Measurements from ENCODE around the gene C1QL1. TPM values are rescaled to one million over a fixed set of nuclear protein-coding genes. Genes with fewer than 3 reads are reported as not detected.

Gene C1QL1
- total RNA-seq, 4 donors from 2014 or later = 3.7 to 10.1 (median 6.3) TPM

GRCh38 chr17:44934745-44935105 lies 33.4 kb downstream of the C1QL1 start:
- no peak for DNase-seq (ENCODE audit: extremely low spot score)

GRCh38 chr17:44933824-44934744 lies 34.0 kb downstream of the C1QL1 start:
- no peak for TF ChIP-seq POLR2AphosphoS5 (IDR thresholded peaks at IDR 0.05)
- TF ChIP-seq POLR2A (IDR thresholded peaks at IDR 0.05; ENCODE audit: low read depth) = no peak
- no peak for TF ChIP-seq CTCF (IDR thresholded peaks at IDR 0.05)
- TF ChIP-seq EP300 (IDR thresholded peaks at IDR 0.05) = no peak
- H3K36me3 ChIP-seq = no peaks in the 10 kb centered on the region
- H3K9me3 ChIP-seq = no peaks in the 10 kb centered on the region
- no peak overlapping the region for H3K4me3 ChIP-seq
- 98% methylated on average over 32 of the region's 34 CpGs for WGBS
- intact Hi-C loops (cut with DNase I) = no loop called here
- H3K4me1 ChIP-seq = no peaks in the 10 kb centered on the region
- no peaks in the 10 kb centered on the region for H3K27me3 ChIP-seq
- no peak for DNase-seq (ENCODE audit: extremely low spot score)
- H3K27ac ChIP-seq (replicated peaks in 1 of 4) = no peak overlapping the region

More at GRCh38 chr17:44934745-44935105, 33.4 kb downstream of the C1QL1 start:
- Histone ChIP-seq H3K36me3 (no peaks in the 10 kb centered on the region), H3K27ac (replicated peaks in 1 of 4) (no peak overlapping the region), H3K4me3 (no peak overlapping the region), H3K27me3 (no peaks in the 10 kb centered on the region), H3K9me3 (no peaks in the 10 kb centered on the region), H3K4me1 (peaks cover 0 to 3% (median under 1%) of the 10 kb centered on the region in 4 donors)
- TF ChIP-seq EP300 (IDR thresholded peaks at IDR 0.05) = no peak
- no peak for TF ChIP-seq CTCF (IDR thresholded peaks at IDR 0.05)
- no peak for TF ChIP-seq POLR2A (IDR thresholded peaks at IDR 0.05; ENCODE audit: low read depth)
- no peak for TF ChIP-seq POLR2AphosphoS5 (IDR thresholded peaks at IDR 0.05)
- WGBS = 93% methylated on average over 8 of the region's 10 CpGs
- intact Hi-C loops (cut with DNase I) = no loop called here

GRCh38 chr17:44932787-44933097 lies 35.4 kb downstream of the C1QL1 start:
- no peaks in the 10 kb centered on the region for H3K36me3 ChIP-seq
- no peak overlapping the region for H3K4me3 ChIP-seq
- H3K4me1 ChIP-seq = no peaks in the 10 kb centered on the region
- DNase-seq (ENCODE audit: extremely low spot score) = no peak
- no peak for TF ChIP-seq CTCF (IDR thresholded peaks at IDR 0.05)
- TF ChIP-seq POLR2AphosphoS5 (IDR thresholded peaks at IDR 0.05) = no peak
- TF ChIP-seq EP300 (IDR thresholded peaks at IDR 0.05) = no peak
- no peak for TF ChIP-seq POLR2A (IDR thresholded peaks at IDR 0.05; ENCODE audit: low read depth)
- H3K27me3 ChIP-seq = no peaks in the 10 kb centered on the region
- 96% methylated on average over 4 of the region's 6 CpGs for WGBS
- H3K9me3 ChIP-seq = no peaks in the 10 kb centered on the region
- H3K27ac ChIP-seq (replicated peaks in 1 of 4) = no peak overlapping the region
- intact Hi-C loops (cut with DNase I) = no loop called here

- DNase-seq (ENCODE audit: extremely low spot score) = no peak
- Histone ChIP-seq H3K9me3 (no peaks in the 10 kb centered on the region), H3K36me3 (no peaks in the 10 kb centered on the region), H3K27me3 (no peaks in the 10 kb centered on the region), H3K4me1 (peaks cover 0 to 1% (median 0%) of the 10 kb centered on the region in 4 donors), H3K27ac (replicated peaks in 1 of 4) (no peak overlapping the region), H3K4me3 (no peak overlapping the region)
- intact Hi-C loops (cut with DNase I) = no loop called here
- 87% methylated on average over 7 of the region's 8 CpGs for WGBS
- TF ChIP-seq EP300 (IDR thresholded peaks at IDR 0.05) = no peak
Observed at GRCh38 chr17:44932096-44932786, 35.9 kb downstream of the C1QL1 start.

- Histone ChIP-seq H3K9me3 (no peaks in the 10 kb centered on the region), H3K4me3 (no peak overlapping the region), H3K27me3 (no peaks in the 10 kb centered on the region), H3K36me3 (no peaks in the 10 kb centered on the region), H3K4me1 (peaks cover 0 to 3% (median 0%) of the 10 kb centered on the region in 4 donors), H3K27ac (replicated peaks in 1 of 4) (no peak overlapping the region)
- no peak for DNase-seq (ENCODE audit: extremely low spot score)
- intact Hi-C loops (cut with DNase I) = no loop called here
- 80% methylated on average over 5 of the region's 5 CpGs for WGBS
- TF ChIP-seq POLR2A (IDR thresholded peaks at IDR 0.05; ENCODE audit: low read depth) = no peak
Observed at GRCh38 chr17:44931376-44931775, 36.7 kb downstream of the C1QL1 start.
